Endodermal cell (in vitro differentiated cells): ENCODE measurements around the gene RPN2. TPM values are rescaled to one million over a fixed set of nuclear protein-coding genes. Genes with fewer than 3 reads are reported as not detected.

Experiments used
- DNase-seq: peaks from one replicate; pipeline ENCODE4 v3.0.0-alpha.2; 2017
- H3K27ac ChIP-seq: 2 replicates; pipeline ENCODE4 v1.5.1; 2013; ENCODE audit warnings: mild to moderate bottlenecking, low read depth, low read length, moderate library complexity
- H3K27me3 ChIP-seq: 2 replicates; pipeline ENCODE4 v1.6.1; 2013; ENCODE audit warnings: mild to moderate bottlenecking, low read length, moderate library complexity; ENCODE audit not compliant: insufficient read depth, control insufficient read depth, poor library complexity, severe bottlenecking
- H3K36me3 ChIP-seq: 2 replicates; pipeline ENCODE4 v1.7.0; 2013; ENCODE audit warnings: mild to moderate bottlenecking, low read length, moderate library complexity; ENCODE audit not compliant: control insufficient read depth, insufficient read depth
- H3K4me1 ChIP-seq: one replicate; pipeline ENCODE4 v1.7.0; 2013; ENCODE audit warnings: low read length; ENCODE audit not compliant: control insufficient read depth, insufficient read depth
- H3K4me3 ChIP-seq: 2 replicates; pipeline ENCODE4 v1.5.1; 2013; ENCODE audit warnings: mild to moderate bottlenecking, low read length, moderate library complexity
- H3K9ac ChIP-seq: 2 replicates; pipeline ENCODE4 v1.6.1; 2013; ENCODE audit warnings: mild to moderate bottlenecking, low read length, moderate library complexity; ENCODE audit not compliant: poor library complexity, severe bottlenecking; ENCODE audit errors: extremely low read depth
- H3K9me3 ChIP-seq: 2 replicates; pipeline ENCODE4 v1.6.1; 2013; ENCODE audit warnings: mild to moderate bottlenecking, low read length, moderate library complexity; ENCODE audit not compliant: control insufficient read depth
- H3K27ac Mint-ChIP-seq: 2 replicates; pipeline ENCODE4 v1.8.0; 2020; ENCODE audit warnings: mixed read lengths
- H3K27me3 Mint-ChIP-seq: 2 replicates; pipeline ENCODE4 v1.8.0; 2021; ENCODE audit warnings: mild to moderate bottlenecking, mixed read lengths; ENCODE audit not compliant: insufficient read depth
- H3K36me3 Mint-ChIP-seq: 2 replicates; pipeline ENCODE4 v1.8.0; 2020; ENCODE audit warnings: low read depth, mixed read lengths
- H3K4me1 Mint-ChIP-seq: 2 replicates; pipeline ENCODE4 v1.8.0; 2020; ENCODE audit warnings: mixed read lengths
- H3K4me3 Mint-ChIP-seq: 2 replicates; pipeline ENCODE4 v1.8.0; 2020; ENCODE audit warnings: mild to moderate bottlenecking, moderate library complexity, mixed read lengths
- H3K9me3 Mint-ChIP-seq: 2 replicates; pipeline ENCODE4 v1.8.0; 2020; ENCODE audit warnings: mild to moderate bottlenecking, mixed read lengths
- WGBS, 2 experiments: methylation state at CpG; one replicate each; pipeline versions ENCODE4 v1.1.5 to v1.1.7; 2013; ENCODE audit warnings: missing lambda C conversion rate in 2 of 2, mixed read lengths in 1 of 2; ENCODE audit not compliant: insufficient coverage in 1 of 2, insufficient read length in 1 of 2; 5-methylcytosine and 5-hydroxymethylcytosine counted together
- total RNA-seq, 2 donors: library from RNA; stranded (reverse); fragmentation: NEBNext Ultra II Directional in 1 of 2; extraction: Animal tissue kit (Norgen Biotek cat#: 25700) in 1 of 2; gene quantifications; 2 replicates in 1 of 2; 3 replicates in 1 of 2; pipeline ENCODE4 v1.2.1, GENCODE V29; 2021
- TF ChIP-seq, protein P1 (sequence below): fragments of 200-600 bp; sonication (generic); conservative IDR thresholded peaks from 2 replicates; pipeline ENCODE4 v1.5.0; 2021; ENCODE audit warnings: antibody characterized with exemption, mild to moderate bottlenecking

Gene RPN2
- total RNA-seq, 2 donors from 2014 or later = 230 to 242 TPM

DNA sequence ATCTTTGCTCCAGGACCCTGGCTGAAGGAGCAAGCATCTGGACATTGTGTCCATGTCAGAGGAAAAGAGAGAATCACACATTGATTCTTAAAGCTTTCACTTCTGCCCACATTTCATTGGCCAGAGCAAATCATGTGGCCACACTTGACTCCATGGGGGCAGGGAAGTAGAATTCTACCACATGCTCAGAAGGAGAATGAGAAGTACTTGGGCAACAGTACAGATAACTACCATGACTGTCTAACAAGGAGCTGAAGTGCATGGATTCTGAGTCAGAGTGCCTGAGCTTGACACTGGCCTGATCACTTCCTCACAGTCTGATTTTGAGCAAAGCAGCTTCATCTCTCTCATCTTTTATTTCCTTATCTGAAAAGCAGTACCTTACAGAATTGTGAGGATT, 43.9 kb downstream of the RPN2 start:
- H3K27me3 ChIP-seq = no peaks in the 10 kb centered on the region
- TF ChIP-seq, protein P1, sequence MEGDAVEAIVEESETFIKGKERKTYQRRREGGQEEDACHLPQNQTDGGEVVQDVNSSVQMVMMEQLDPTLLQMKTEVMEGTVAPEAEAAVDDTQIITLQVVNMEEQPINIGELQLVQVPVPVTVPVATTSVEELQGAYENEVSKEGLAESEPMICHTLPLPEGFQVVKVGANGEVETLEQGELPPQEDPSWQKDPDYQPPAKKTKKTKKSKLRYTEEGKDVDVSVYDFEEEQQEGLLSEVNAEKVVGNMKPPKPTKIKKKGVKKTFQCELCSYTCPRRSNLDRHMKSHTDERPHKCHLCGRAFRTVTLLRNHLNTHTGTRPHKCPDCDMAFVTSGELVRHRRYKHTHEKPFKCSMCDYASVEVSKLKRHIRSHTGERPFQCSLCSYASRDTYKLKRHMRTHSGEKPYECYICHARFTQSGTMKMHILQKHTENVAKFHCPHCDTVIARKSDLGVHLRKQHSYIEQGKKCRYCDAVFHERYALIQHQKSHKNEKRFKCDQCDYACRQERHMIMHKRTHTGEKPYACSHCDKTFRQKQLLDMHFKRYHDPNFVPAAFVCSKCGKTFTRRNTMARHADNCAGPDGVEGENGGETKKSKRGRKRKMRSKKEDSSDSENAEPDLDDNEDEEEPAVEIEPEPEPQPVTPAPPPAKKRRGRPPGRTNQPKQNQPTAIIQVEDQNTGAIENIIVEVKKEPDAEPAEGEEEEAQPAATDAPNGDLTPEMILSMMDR = no peak
- H3K4me3 ChIP-seq = no peak overlapping the region
- DNase-seq = no peak
- no peak overlapping the region for H3K27ac Mint-ChIP-seq
- peaks cover 94% of the 10 kb centered on the region for H3K36me3 ChIP-seq
- no peaks in the 10 kb centered on the region for H3K9me3 ChIP-seq
- H3K4me1 ChIP-seq = peaks cover 8% of the 10 kb centered on the region
- no peak overlapping the region for H3K27ac ChIP-seq
- no peak overlapping the region for H3K9ac ChIP-seq
- H3K9me3 Mint-ChIP-seq = no peaks in the 10 kb centered on the region
- no peak overlapping the region for H3K4me3 Mint-ChIP-seq
- H3K4me1 Mint-ChIP-seq = no peaks in the 10 kb centered on the region
- H3K27me3 Mint-ChIP-seq = no peaks in the 10 kb centered on the region
- peaks cover 62% of the 10 kb centered on the region for H3K36me3 Mint-ChIP-seq

DNA sequence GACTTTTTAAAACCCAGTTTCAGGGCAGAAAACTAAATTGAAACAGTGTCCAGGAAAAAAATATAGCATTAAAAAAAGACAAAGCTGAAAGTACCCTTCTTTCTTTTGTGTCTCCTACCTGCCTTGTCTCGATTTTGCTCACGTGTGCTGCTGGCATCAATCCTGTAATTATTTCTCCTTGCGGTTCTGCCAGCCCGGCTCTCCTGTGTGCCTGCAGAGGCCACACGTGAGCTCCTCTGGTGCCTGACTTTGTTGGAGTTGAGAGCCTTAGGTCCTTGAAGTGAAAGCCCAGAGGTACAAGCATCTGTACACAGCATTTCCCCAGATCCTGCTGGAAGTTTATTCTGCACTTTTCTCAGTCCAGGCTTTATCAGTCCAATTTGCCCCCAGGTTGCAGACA, 46.0 kb downstream of the RPN2 start:
- Mint-ChIP-seq H3K27me3 (no peaks in the 10 kb centered on the region), H3K9me3 (no peaks in the 10 kb centered on the region), H3K4me1 (peaks cover 8% of the 10 kb centered on the region), H3K36me3 (peaks cover 73% of the 10 kb centered on the region), H3K27ac (no peak overlapping the region), H3K4me3 (no peak overlapping the region)
- Histone ChIP-seq H3K27ac (no peak overlapping the region), H3K4me1 (peaks cover 8% of the 10 kb centered on the region), H3K27me3 (no peaks in the 10 kb centered on the region), H3K36me3 (peaks cover 95% of the 10 kb centered on the region), H3K9me3 (no peaks in the 10 kb centered on the region), H3K9ac (no peak overlapping the region), H3K4me3 (no peak overlapping the region)
- TF ChIP-seq, protein P1 = no peak
- DNase-seq = no peak
- 97% methylated on average over 5 of the region's 5 CpGs for WGBS, 2 experiments

DNA sequence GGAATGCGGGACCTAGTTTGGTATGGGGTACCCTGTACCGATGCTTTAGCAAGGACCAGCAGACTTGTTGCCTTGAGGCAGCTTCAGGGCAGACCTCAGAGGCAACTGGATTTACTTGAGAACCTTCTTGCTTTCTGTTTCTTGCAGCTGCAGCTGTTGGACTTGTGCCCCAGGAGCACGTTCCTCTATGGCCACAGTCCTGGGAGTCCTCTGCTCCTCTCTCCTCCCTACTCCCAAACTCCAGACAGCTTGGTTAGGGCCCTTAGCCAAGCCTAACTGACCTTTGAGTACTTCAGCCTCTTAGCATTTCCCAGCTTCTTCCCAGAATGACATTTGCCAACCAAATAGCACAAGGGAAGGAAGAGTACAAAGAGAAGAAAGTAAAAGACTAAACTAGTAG, 47.8 kb downstream of the RPN2 start:
- Mint-ChIP-seq H3K27ac (no peak overlapping the region), H3K9me3 (no peaks in the 10 kb centered on the region), H3K4me3 (no peak overlapping the region), H3K4me1 (peaks cover 8% of the 10 kb centered on the region), H3K27me3 (no peaks in the 10 kb centered on the region), H3K36me3 (peaks cover 86% of the 10 kb centered on the region)
- no peaks in the 10 kb centered on the region for H3K4me1 ChIP-seq
- no peak for DNase-seq
- TF ChIP-seq, protein P1 = no peak
- no peaks in the 10 kb centered on the region for H3K9me3 ChIP-seq
- 92 to 100% methylated on average over 3 of the region's 3 CpGs for WGBS, 2 experiments
- peaks cover 100% of the 10 kb centered on the region for H3K36me3 ChIP-seq
- no peak overlapping the region for H3K27ac ChIP-seq
- H3K4me3 ChIP-seq = no peak overlapping the region
- no peak overlapping the region for H3K9ac ChIP-seq
- H3K27me3 ChIP-seq = no peaks in the 10 kb centered on the region
